GM21367 (cell line): ENCODE measurements around the gene TAS2R60.
"Not testable (repeated sequence)": the region's sequence is repeated elsewhere in the genome, so short reads cannot be mapped to it uniquely, and the experiment has no call there.

Experiments used
- ATAC-seq: cut with Tn5 transposase; IDR thresholded peaks from one replicate; pipeline ENCODE4 v1.9.1; 2021; ENCODE audit not compliant: unreplicated experiment

Gene TAS2R60

GRCh38 chr7:143410521-143411004, 32.7 kb upstream of the TAS2R60 start:
- ATAC-seq: no peak

- no peak for ATAC-seq
Observed at GRCh38 chr7:143411976-143412708, 31.1 kb upstream of the TAS2R60 start.

- ATAC-seq: no peak
Observed at GRCh38 chr7:143413123-143413522, 30.1 kb upstream of the TAS2R60 start.

- ATAC-seq: not testable (repeated sequence)
Observed at GRCh38 chr7:143415209-143415608, 28.0 kb upstream of the TAS2R60 start.

GRCh38 chr7:143415742-143416397, 27.4 kb upstream of the TAS2R60 start:
- ATAC-seq: no peak

GRCh38 chr7:143416565-143417149, 26.6 kb upstream of the TAS2R60 start:
- ATAC-seq: peak; percentile 71

- no peak for ATAC-seq
Observed at GRCh38 chr7:143417734-143418383, 25.4 kb upstream of the TAS2R60 start.

GRCh38 chr7:143418681-143419458, 24.4 kb upstream of the TAS2R60 start:
- no peak for ATAC-seq

GRCh38 chr7:143419880-143420279, 23.4 kb upstream of the TAS2R60 start:
- no peak for ATAC-seq

GRCh38 chr7:143420624-143421023, 22.6 kb upstream of the TAS2R60 start:
- ATAC-seq: not testable (repeated sequence)

GRCh38 chr7:143422033-143422432, 21.2 kb upstream of the TAS2R60 start:
- no peak for ATAC-seq

- not testable (repeated sequence) for ATAC-seq
Observed at GRCh38 chr7:143424476-143424875, 18.8 kb upstream of the TAS2R60 start.

- ATAC-seq: no peak
Observed at GRCh38 chr7:143426479-143427142, 16.6 kb upstream of the TAS2R60 start.

- ATAC-seq: no peak
Observed at GRCh38 chr7:143429770-143430698, 13.2 kb upstream of the TAS2R60 start.

GRCh38 chr7:143431109-143431508, 12.1 kb upstream of the TAS2R60 start:
- ATAC-seq: no peak

GRCh38 chr7:143433759-143434158, 9.5 kb upstream of the TAS2R60 start:
- no peak for ATAC-seq

- no peak for ATAC-seq
Observed at GRCh38 chr7:143434660-143435059, 8.6 kb upstream of the TAS2R60 start.

GRCh38 chr7:143435266-143435665, 8.0 kb upstream of the TAS2R60 start:
- no peak for ATAC-seq

- peak; percentile 84 for ATAC-seq
Observed at GRCh38 chr7:143436325-143436946, 6.8 kb upstream of the TAS2R60 start.
